Effector memory CD4-positive, alpha-beta T cell (primary cell): Measurements from ENCODE around the gene KDM5C.

Experiments
- DNase-seq, 3 donors: peaks; one replicate each; pipeline ENCODE4 v3.0.0-alpha.2; 2020
- H3K27ac ChIP-seq: 2 replicates; pipeline ENCODE4 v1.7.0; 2013; ENCODE audit warnings: mild to moderate bottlenecking, low read length, moderate library complexity; ENCODE audit not compliant: insufficient read depth, poor library complexity, severe bottlenecking
- H3K27me3 ChIP-seq: replicated peaks from 2 replicates; pipeline ENCODE4 v1.7.0; 2013; ENCODE audit warnings: mild to moderate bottlenecking, low read length; ENCODE audit not compliant: insufficient read depth, control insufficient read depth, poor library complexity, severe bottlenecking
- H3K36me3 ChIP-seq: 2 replicates; pipeline ENCODE4 v1.7.0; 2013; ENCODE audit warnings: mild to moderate bottlenecking, low read length, moderate library complexity; ENCODE audit not compliant: control insufficient read depth, insufficient read depth
- H3K4me1 ChIP-seq: 2 replicates; pipeline ENCODE4 v1.7.0; 2013; ENCODE audit warnings: low read length, mild to moderate bottlenecking; ENCODE audit not compliant: control insufficient read depth, insufficient read depth, poor library complexity, severe bottlenecking
- H3K4me3 ChIP-seq: 2 replicates; pipeline ENCODE4 v1.7.0; 2013; ENCODE audit warnings: low read length, low read depth, mild to moderate bottlenecking; ENCODE audit not compliant: insufficient read depth, poor library complexity, severe bottlenecking
- H3K9me3 ChIP-seq: 2 replicates; pipeline ENCODE4 v1.7.0; 2013; ENCODE audit warnings: mild to moderate bottlenecking, low read length, moderate library complexity; ENCODE audit not compliant: control insufficient read depth

The KDM5C gene

DNA sequence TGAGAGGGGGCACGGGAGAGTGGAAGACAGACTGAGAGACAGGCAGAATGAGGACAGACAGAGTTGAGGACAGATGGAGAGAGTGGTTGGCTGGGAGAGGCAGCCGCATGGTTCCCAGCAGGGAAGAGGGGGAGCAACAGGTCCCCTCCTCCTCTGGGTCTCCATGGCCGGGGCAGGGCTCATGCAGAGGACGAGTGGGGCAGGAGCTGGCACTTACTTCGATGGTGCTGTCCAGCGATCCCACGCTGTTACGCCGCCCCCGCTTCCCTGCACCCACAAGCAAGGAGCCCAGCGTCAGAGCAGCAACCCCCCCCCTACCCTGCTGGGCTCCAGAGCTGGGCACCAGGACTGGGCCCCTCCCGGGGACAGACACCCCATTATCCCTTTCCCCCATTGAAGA, 10.6 kb upstream of the KDM5C start:
- H3K9me3 ChIP-seq: no peaks in the 10 kb centered on the region
- H3K27me3 ChIP-seq: no peaks in the 10 kb centered on the region
- DNase-seq: no peak
- H3K36me3 ChIP-seq: no peaks in the 10 kb centered on the region
- H3K4me3 ChIP-seq: no peak overlapping the region
- no peak overlapping the region for H3K27ac ChIP-seq
- H3K4me1 ChIP-seq: no peaks in the 10 kb centered on the region

DNA sequence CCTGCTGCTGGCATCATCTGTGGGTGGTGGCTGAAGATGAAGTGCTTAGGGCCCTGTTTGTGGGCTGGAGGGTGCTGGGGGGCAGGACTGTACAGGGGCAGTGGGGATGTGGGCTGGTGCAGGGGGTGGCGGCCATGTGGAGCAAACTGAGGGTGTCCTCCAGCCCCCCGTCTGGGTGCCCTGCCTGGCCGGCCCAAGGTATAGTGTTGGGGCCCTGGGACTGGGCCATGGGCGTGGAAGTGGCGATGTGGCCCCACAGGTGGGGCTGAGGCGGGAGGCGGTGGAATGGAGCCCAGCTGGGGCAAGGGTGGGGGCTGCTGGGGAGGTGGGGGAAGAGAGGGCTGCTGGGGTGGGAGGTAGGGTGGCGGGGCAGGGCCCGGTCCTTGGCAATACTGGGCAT, 9.5 kb upstream of the KDM5C start:
- DNase-seq: no peak
- H3K27me3 ChIP-seq: no peaks in the 10 kb centered on the region

DNA sequence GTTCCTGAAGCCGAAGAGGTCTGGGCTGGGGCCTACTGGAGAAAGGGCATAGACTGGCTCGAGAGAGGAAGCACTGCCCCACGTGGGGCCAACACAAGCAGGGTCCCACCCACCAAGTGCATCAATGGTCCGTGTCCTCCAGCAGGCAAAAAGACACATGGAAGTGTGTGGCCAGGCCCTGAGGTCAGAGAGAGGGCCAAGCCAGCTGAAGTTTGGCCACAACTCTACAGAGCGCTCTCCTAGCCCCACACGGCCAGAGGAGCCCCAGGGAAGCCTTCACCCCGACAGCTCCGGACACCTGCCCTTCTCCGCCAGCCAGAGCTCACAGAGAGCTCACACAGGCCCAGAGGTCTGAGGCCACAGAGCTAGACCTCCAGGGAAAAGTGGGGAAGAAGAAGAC, 8.5 kb upstream of the KDM5C start:
- H3K36me3 ChIP-seq: no peaks in the 10 kb centered on the region
- H3K4me1 ChIP-seq: no peaks in the 10 kb centered on the region
- H3K9me3 ChIP-seq: no peaks in the 10 kb centered on the region
- no peak overlapping the region for H3K27ac ChIP-seq
- H3K4me3 ChIP-seq: no peak overlapping the region
- H3K27me3 ChIP-seq: no peaks in the 10 kb centered on the region
- DNase-seq: no peak

More for the DNA sequence above, 9.5 kb upstream of the KDM5C start:
- no peaks in the 10 kb centered on the region for H3K9me3 ChIP-seq
- no peaks in the 10 kb centered on the region for H3K4me1 ChIP-seq
- no peak overlapping the region for H3K27ac ChIP-seq
- no peak overlapping the region for H3K4me3 ChIP-seq
- no peaks in the 10 kb centered on the region for H3K36me3 ChIP-seq

DNA sequence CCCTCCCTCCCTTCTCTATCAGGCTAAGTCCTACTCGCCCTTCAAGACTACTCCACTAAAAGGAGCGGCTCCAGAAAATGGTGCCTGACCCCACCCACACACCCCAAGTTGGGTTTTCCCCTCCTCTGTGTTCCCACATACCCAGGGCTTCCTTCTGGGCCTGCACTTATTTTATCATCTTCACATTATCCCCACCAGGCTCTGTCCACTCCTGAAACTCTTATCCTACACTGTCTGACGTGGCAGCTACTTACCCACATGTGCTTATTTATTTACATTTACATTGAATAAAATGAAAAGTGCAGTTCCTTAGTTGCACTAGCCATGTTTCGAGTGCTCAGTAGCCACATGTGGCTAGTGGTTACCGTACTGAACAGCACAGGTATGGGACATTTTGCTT, 5.1 kb upstream of the KDM5C start:
- no peak overlapping the region for H3K4me3 ChIP-seq
- no peaks in the 10 kb centered on the region for H3K9me3 ChIP-seq
- DNase-seq: no peak
- no peaks in the 10 kb centered on the region for H3K27me3 ChIP-seq
- no peaks in the 10 kb centered on the region for H3K36me3 ChIP-seq
- H3K27ac ChIP-seq: no peak overlapping the region
- H3K4me1 ChIP-seq: peaks cover 7% of the 10 kb centered on the region

DNA sequence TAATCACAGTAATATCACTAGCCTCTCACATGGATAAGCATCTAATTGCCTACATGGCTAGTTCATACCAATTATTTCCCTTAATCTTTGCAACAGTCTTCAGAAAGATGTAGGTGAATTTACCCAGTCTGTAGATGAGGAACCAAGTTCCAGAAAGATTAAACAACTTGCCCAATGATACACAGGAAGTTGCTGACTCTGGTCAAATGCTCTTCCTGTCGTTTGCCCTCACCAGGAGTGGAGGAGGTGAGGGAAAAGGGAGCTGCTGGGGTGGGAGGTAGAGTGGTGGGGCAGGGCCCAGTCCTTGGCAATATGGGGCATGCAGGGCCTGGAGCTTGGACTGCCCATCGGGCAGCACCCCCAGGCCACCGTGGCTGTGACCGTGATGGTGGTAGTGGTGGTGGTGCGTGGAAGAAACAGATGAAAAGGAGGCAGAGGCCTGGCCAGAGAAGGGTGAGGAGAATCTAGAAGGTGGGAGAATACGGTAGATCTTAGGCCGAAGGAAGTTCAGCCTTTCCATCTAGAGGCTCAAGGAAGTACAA, 2.3 kb upstream of the KDM5C start:
- Histone ChIP-seq H3K36me3 (peaks cover 2% of the 10 kb centered on the region), H3K9me3 (no peaks in the 10 kb centered on the region), H3K27ac (no peak overlapping the region), H3K4me3 (no peak overlapping the region), H3K27me3 (no peaks in the 10 kb centered on the region), H3K4me1 (peaks cover 25% of the 10 kb centered on the region)
- no peak for DNase-seq

DNA sequence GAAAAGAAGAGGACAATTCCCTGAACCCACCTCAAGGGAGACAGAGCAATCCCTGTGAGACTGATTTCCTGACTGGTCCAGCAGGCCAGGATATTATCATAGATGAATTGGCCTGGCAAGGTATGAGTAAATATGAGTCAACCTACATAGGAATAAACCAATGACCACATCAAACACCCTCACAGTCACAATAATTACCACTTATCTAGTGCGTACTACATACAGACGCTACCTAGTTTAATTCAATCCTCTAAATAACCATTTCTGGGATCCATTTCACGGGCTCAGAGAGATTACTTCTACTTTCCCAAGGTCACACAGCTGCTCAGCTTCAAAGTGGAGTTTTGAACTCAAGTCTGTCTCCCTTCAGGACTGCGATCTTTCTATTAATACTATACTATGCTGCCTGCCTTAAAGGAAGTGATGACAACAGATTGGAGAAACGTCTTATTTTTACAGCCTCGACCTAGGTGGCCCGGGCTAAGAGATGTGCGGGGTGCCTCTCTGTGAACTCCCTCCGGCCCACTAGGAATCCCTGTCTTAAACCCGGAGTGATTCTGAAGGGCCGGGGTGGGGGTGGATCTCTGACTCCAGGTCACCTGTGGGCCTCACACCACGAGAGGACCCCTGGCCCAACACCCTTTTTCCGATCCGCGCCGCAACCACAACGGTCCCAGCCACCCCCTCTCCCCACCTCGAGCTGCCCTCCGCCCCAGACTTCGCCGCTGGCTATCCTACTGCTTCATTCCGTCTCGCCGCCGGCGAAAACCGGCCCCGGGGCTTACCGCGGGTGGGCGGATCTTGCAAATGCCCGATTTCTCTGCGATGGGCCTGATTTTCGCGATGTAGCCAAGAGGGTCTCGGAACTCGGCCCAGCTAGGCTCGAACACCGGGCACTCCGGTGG, 800 bp downstream of the KDM5C start:
- Histone ChIP-seq H3K4me3 (peak overlapping the region; percentile 87), H3K36me3 (peaks cover 17% of the 10 kb centered on the region), H3K4me1 (peaks cover 27% of the 10 kb centered on the region), H3K27me3 (no peaks in the 10 kb centered on the region), H3K27ac (peak overlapping the region; percentile 94), H3K9me3 (no peaks in the 10 kb centered on the region)
- peak in 2 of 3 donors; percentile 1 to 8 for DNase-seq

DNA sequence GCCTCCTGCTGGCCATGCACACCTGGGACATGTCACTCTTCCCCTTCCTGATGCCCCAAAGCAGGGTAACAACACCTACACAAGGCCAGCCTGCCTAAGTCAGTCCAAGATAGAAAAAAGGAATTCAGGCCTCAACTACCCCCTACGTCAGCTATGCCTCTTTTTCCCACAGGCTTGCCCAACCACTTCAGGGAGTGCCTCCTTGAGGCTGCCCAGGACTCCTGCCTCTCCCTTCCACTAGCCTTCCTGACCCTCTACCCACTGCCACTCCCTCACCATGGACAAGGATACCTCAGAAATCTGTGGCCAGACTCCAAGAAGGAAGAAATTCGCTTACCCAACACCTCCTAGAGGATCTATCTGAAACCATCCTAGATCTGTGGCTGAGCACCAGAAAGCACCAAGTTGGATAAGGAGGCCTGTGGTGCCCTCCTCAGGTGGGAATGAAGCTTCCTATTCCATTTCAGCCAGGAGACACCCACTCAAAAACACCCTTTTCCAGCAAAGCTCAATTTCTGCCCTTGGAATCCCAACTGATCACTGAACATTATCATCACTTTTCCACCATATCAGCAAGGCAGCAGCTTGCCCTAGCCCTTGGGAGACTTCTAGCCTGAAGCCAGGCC, 1.8 kb downstream of the KDM5C start:
- peak overlapping the region; percentile 87 for H3K4me3 ChIP-seq
- H3K27ac ChIP-seq: peak overlapping the region; percentile 94
- no peak for DNase-seq
- no peaks in the 10 kb centered on the region for H3K9me3 ChIP-seq
- H3K36me3 ChIP-seq: peaks cover 24% of the 10 kb centered on the region
- H3K27me3 ChIP-seq: no peaks in the 10 kb centered on the region
- peaks cover 27% of the 10 kb centered on the region for H3K4me1 ChIP-seq

DNA sequence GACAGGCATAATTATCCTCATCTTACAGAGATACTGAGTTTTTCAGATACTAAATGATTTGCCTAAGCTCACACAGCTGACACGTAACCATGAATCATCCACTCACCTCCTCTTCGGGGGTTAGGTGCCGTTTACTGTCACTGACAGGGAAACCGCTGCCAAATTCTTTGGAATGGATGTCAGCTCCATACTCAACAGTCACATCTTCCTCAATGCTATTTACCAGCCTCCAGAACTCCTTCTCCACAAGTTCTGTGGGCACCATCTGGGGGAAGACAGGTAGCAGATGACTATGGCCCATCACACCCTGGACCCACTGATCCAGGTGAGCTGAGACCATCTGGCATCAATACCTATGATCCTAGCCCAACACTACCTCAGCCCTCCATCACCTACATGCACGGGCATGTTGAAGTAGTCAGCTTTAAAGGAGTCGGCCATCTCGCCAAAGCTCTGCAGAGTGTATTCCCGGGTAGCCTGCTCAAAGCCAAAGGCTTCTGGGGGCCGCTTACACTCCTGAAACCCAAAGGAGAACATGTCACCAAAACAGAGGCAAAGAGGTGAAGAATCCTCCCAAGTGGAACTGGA, 13.5 kb downstream of the KDM5C start:
- H3K4me3 ChIP-seq: no peak overlapping the region
- DNase-seq: no peak
- no peaks in the 10 kb centered on the region for H3K27me3 ChIP-seq
- no peaks in the 10 kb centered on the region for H3K4me1 ChIP-seq
- no peaks in the 10 kb centered on the region for H3K9me3 ChIP-seq
- H3K27ac ChIP-seq: no peak overlapping the region
- H3K36me3 ChIP-seq: peaks cover 78% of the 10 kb centered on the region

DNA sequence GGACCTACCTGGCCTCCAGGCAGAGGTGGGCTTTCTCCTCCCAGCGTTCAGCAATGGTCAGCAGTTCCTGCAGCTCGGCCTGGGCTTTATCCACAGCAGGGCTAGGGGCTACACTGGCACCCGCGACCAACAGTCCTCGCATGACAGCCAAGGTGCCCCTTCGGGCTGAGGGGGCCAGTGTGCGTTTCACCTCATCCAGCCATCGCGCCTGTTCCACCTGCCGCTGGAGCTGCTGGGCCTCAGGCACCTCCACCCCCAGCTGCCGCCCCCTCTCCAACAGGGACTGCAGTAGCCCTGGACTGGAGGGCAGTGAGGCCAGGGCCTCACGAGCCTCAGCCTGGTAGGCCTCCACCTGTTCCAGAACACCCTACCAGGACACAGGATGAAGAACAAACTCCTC, 28.3 kb downstream of the KDM5C start:
- Histone ChIP-seq H3K9me3 (no peaks in the 10 kb centered on the region), H3K27ac (no peak overlapping the region), H3K4me3 (no peak overlapping the region), H3K27me3 (no peaks in the 10 kb centered on the region), H3K4me1 (no peaks in the 10 kb centered on the region), H3K36me3 (peaks cover 88% of the 10 kb centered on the region)
- no peak for DNase-seq

DNA sequence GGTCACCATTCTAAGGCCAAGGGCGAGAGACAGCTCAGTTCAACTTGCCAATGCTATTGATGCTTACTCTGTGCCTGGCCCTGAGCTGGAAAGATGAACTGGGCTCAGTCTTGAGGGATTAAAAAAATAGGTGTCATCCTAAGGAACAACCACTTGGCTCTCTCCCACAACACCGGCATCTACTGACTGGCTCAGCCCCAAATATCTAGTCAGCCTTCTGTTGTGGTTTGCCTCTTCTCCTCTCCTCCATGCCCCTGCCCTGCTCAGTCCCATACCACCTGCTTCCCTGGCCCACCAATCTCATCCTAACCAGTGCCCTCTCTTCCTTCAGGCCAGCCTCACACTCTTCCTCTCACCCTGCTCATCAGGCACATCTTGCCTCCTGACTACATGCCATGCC, 29.6 kb downstream of the KDM5C start:
- H3K36me3 ChIP-seq: peaks cover 76% of the 10 kb centered on the region
- H3K4me1 ChIP-seq: no peaks in the 10 kb centered on the region
- no peak overlapping the region for H3K27ac ChIP-seq
- H3K4me3 ChIP-seq: no peak overlapping the region
- DNase-seq: no peak
- no peaks in the 10 kb centered on the region for H3K27me3 ChIP-seq
- H3K9me3 ChIP-seq: no peaks in the 10 kb centered on the region
